ENCODE data around the gene RANBP3.

The RANBP3 gene

GRCh38 chr19:5932146-5932545, 45.8 kb downstream of the RANBP3 start (continued):
- TF ChIP-seq ZNF623 (tag by site-specific recombination; IDR thresholded peaks at IDR 0.05): no peak
- TF ChIP-seq MEIS1 (CRISPR knock-in tag; IDR thresholded peaks at IDR 0.05; ENCODE audit: borderline replicate concordance): no peak
- no peak for TF ChIP-seq KLF9 (tag by site-specific recombination; IDR thresholded peaks at IDR 0.05; ENCODE audit: low read depth)
- no peak for TF ChIP-seq ZNF324 (tag by site-specific recombination; IDR thresholded peaks at IDR 0.05)
- no peak for TF ChIP-seq ZNF530 (tag by site-specific recombination; IDR thresholded peaks at IDR 0.05; ENCODE audit: low read depth)
- TF ChIP-seq ZFP37 (tag by site-specific recombination; IDR thresholded peaks at IDR 0.05): no peak
- TF ChIP-seq ZNF121 (tag by site-specific recombination; IDR thresholded peaks at IDR 0.05): no peak
- TF ChIP-seq HOXD13 (CRISPR knock-in tag; IDR thresholded peaks at IDR 0.05; ENCODE audit: borderline replicate concordance): no peak

GRCh38 chr19:5931251-5931650, 46.7 kb downstream of the RANBP3 start:
- Histone ChIP-seq H3K9me3 (ENCODE audit: control insufficient read depth, insufficient read depth, low read depth, low read length) (no peaks in the 10 kb centered on the region), H3K4me1 (ENCODE audit: control insufficient read depth, insufficient read depth, low read length) (peaks cover 4% of the 10 kb centered on the region; the same call in 1 of the 2 replicates), H3K27ac (ENCODE audit: extremely low read depth, low read depth, low read length) (no peak overlapping the region), H3K36me3 (ENCODE audit: control insufficient read depth in 2 of 2, insufficient read depth in 1 of 2, low read length in 2 of 2) (peaks cover 24 to 84% of the 10 kb centered on the region in 2 experiments), H3K4me3 (ENCODE audit: low read depth, low read length) (no peak overlapping the region)
- ChIA-PET POLR2A (no interaction called here), CTCF (no interaction called here)
- no peak for TF ChIP-seq ZNF157 (tag by site-specific recombination; IDR thresholded peaks at IDR 0.05)
- TF ChIP-seq, protein P1, sequence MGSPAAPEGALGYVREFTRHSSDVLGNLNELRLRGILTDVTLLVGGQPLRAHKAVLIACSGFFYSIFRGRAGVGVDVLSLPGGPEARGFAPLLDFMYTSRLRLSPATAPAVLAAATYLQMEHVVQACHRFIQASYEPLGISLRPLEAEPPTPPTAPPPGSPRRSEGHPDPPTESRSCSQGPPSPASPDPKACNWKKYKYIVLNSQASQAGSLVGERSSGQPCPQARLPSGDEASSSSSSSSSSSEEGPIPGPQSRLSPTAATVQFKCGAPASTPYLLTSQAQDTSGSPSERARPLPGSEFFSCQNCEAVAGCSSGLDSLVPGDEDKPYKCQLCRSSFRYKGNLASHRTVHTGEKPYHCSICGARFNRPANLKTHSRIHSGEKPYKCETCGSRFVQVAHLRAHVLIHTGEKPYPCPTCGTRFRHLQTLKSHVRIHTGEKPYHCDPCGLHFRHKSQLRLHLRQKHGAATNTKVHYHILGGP (tag by site-specific recombination; IDR thresholded peaks at IDR 0.05): no peak
- TF ChIP-seq, protein P2, sequence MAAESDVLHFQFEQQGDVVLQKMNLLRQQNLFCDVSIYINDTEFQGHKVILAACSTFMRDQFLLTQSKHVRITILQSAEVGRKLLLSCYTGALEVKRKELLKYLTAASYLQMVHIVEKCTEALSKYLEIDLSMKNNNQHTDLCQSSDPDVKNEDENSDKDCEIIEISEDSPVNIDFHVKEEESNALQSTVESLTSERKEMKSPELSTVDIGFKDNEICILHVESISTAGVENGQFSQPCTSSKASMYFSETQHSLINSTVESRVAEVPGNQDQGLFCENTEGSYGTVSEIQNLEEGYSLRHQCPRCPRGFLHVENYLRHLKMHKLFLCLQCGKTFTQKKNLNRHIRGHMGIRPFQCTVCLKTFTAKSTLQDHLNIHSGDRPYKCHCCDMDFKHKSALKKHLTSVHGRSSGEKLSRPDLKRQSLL (tag by site-specific recombination; IDR thresholded peaks at IDR 0.05): no peak
- TF ChIP-seq MYNN (tag by site-specific recombination; IDR thresholded peaks at IDR 0.05; ENCODE audit: borderline replicate concordance): no peak
- TF ChIP-seq ZNF202 (tag by site-specific recombination; IDR thresholded peaks at IDR 0.05; ENCODE audit: borderline replicate concordance): no peak
- no peak for TF ChIP-seq PBX3 (CRISPR knock-in tag; IDR thresholded peaks at IDR 0.05)
- TF ChIP-seq ZNF350 (tag by site-specific recombination; IDR thresholded peaks at IDR 0.05): no peak
- no peak for TF ChIP-seq SP2 (tag by site-specific recombination; IDR thresholded peaks at IDR 0.05)
- TF ChIP-seq TCF7L2 (IDR thresholded peaks at IDR 0.05; ENCODE audit: borderline replicate concordance, low read depth, low read length): no peak
- TF ChIP-seq ZNF26 (tag by site-specific recombination; IDR thresholded peaks at IDR 0.05): no peak
- no peak for TF ChIP-seq ZNF561 (tag by site-specific recombination; IDR thresholded peaks at IDR 0.05; ENCODE audit: borderline replicate concordance)
- TF ChIP-seq PRDM1 (tag by site-specific recombination; IDR thresholded peaks at IDR 0.05): no peak
- no peak for TF ChIP-seq ZNF548 (tag by site-specific recombination; IDR thresholded peaks at IDR 0.05)
- TF ChIP-seq ZNF701 (tag by site-specific recombination; IDR thresholded peaks at IDR 0.05): no peak
- no peak for TF ChIP-seq HIC1 (tag by site-specific recombination; IDR thresholded peaks at IDR 0.05)
- no peak for TF ChIP-seq IKZF3 (tag by site-specific recombination; IDR thresholded peaks at IDR 0.05)
- TF ChIP-seq, protein P3, sequence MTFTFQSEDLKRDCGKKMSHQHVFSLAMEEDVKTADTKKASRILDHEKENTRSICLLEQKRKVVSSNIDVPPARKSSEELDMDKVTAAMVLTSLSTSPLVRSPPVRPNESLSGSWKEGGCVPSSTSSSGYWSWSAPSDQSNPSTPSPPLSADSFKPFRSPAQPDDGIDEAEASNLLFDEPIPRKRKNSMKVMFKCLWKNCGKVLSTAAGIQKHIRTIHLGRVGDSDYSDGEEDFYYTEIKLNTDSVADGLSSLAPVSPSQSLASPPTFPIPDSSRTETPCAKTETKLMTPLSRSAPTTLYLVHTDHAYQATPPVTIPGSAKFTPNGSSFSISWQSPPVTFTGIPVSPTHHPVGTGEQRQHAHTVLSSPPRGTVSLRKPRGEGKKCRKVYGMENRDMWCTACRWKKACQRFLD (tag by site-specific recombination; IDR thresholded peaks at IDR 0.05): no peak
- no peak for TF ChIP-seq ZNF16 (tag by site-specific recombination; IDR thresholded peaks at IDR 0.05; ENCODE audit: low read depth)
- no peak for TF ChIP-seq OVOL3 (tag by site-specific recombination; IDR thresholded peaks at IDR 0.05)
